Spleen (tissue), 7 donors: ENCODE measurements around the gene KRTAP21-3.

Experiments used
- POLR2A ChIP-seq, 3 donors: fragments of 450-650 bp; IDR thresholded peaks; one replicate each; pipeline ENCODE4 v1.5.1; 2017; ENCODE audit warnings: antibody characterized with exemption in 3 of 3, mild to moderate bottlenecking in 1 of 3
- POLR2AphosphoS5 ChIP-seq, 3 donors: sonication (generic); formaldehyde crosslinking; IDR thresholded peaks; one replicate each; pipeline ENCODE4 v1.5.1; 2017; ENCODE audit warnings: antibody characterized with exemption in 3 of 3
- TF ChIP-seq, protein P1 (sequence below), 11 experiments: fragments of 200-600 bp in 7 of 11; fragments of 450-650 bp in 4 of 11; sonication (generic) in 4 of 11; IDR thresholded peaks in 8 of 11; conservative IDR thresholded peaks in 3 of 11; 1 replicate in 7 of 11; 2 replicates in 4 of 11; pipeline versions ENCODE4 v1.4.0 to v1.8.0; 2016 to 2021; ENCODE audit warnings: antibody characterized with exemption in 11 of 11, inconsistent platforms in 4 of 11, mild to moderate bottlenecking in 1 of 11
- donor health status: DM: no; HTN: no; CAD: no; lungs with moderate emphysema.
- donor health status: DM: no; HTN: no; CAD: no.
- donor health status: DM: no; HTN: no; CAD: no.

DNA sequence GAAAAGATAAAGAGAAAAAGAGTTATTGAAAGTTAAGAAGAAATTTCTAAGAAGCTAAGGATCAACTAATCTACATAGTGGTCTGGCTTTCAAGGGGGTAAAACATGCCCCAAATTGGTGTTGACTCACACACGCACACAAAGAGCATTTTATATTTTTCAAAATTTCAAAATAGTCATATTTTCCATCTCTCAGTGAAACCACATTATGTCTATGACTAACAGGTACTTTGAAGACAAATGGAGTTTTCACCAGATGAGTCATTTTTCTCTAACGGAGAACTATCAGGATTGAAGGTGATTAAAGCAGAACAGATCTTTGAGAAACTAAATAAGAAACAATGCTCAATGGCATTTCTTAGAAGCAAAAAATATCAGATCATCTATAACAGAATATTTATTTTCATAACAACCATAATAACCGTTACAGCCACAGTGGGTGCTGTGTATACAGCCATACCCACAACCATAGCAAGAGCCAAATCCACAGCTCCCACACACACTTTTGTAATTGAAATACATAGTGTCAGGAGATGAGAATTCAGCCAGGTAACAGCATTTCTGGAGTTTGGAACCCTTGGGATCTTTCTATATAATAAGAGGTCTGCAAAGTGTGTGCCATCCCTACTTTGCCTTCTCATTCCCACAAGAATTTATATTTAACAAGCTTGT is at the start of gene KRTAP21-3:
- TF ChIP-seq, protein P1, sequence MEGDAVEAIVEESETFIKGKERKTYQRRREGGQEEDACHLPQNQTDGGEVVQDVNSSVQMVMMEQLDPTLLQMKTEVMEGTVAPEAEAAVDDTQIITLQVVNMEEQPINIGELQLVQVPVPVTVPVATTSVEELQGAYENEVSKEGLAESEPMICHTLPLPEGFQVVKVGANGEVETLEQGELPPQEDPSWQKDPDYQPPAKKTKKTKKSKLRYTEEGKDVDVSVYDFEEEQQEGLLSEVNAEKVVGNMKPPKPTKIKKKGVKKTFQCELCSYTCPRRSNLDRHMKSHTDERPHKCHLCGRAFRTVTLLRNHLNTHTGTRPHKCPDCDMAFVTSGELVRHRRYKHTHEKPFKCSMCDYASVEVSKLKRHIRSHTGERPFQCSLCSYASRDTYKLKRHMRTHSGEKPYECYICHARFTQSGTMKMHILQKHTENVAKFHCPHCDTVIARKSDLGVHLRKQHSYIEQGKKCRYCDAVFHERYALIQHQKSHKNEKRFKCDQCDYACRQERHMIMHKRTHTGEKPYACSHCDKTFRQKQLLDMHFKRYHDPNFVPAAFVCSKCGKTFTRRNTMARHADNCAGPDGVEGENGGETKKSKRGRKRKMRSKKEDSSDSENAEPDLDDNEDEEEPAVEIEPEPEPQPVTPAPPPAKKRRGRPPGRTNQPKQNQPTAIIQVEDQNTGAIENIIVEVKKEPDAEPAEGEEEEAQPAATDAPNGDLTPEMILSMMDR (IDR thresholded peaks at IDR 0.05 in 8 of 11, conservative IDR thresholded peaks at IDR 0.05 in 3 of 11) = no peak
- no peak for TF ChIP-seq POLR2A (IDR thresholded peaks at IDR 0.05)
- TF ChIP-seq POLR2AphosphoS5 (IDR thresholded peaks at IDR 0.05) = no peak
